GM19239 (cell line): Measurements from ENCODE around the gene CCDC171.
"Not testable (repeated sequence)": the region's sequence is repeated elsewhere in the genome, so short reads cannot be mapped to it uniquely, and the experiment has no call there.

Experiments used
- DNase-seq: peaks from one replicate; pipeline ENCODE4 v3.0.0; 2011; ENCODE audit warnings: low spot score; ENCODE audit not compliant: insufficient read length
- FAIRE-seq: peaks from 2 replicates; lab custom pipeline; 2011; peaks lifted over from hg19 to GRCh38; lab: Jason Lieb, UNC

The CCDC171 gene

DNA sequence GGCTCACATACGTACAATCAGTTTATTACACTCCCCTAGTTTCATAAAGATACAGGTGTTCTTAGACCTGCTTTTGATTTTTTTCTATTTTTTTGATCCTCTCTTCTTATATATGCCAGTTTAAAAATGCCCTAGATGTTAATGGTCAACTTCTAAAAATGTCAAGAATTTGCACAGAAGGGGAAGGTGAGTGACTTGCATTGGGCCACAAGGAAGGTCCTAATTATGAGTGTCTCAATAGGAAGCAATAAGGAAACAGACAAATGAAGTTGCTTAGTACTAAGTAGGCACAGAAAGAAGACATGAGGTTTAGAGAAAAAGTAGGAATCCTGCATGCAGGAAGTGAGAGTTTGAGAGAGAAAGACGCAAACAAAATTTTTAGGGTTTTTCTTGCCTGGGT, 3.2 kb upstream of the CCDC171 start:
- DNase-seq (no peak), FAIRE-seq (no peak)

DNA sequence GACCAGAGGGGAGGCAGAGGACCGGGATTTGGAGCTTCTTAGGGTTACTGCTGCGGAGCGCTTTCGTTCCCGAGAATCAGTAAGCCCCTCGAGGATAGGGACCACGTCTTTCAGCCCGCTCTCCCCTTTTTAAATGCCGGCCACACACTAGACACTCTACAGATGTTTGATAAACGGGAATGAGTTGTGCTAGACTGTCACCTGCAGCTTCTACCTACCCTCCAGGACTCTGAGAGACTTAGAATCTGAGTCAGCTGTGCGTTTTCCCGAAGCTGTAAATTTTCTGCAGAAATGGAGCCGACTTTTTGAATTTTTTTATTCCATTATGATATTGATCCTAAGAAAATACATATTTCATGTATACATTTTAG, 670 bp downstream of the CCDC171 start:
- FAIRE-seq: peak; percentile 18

DNA sequence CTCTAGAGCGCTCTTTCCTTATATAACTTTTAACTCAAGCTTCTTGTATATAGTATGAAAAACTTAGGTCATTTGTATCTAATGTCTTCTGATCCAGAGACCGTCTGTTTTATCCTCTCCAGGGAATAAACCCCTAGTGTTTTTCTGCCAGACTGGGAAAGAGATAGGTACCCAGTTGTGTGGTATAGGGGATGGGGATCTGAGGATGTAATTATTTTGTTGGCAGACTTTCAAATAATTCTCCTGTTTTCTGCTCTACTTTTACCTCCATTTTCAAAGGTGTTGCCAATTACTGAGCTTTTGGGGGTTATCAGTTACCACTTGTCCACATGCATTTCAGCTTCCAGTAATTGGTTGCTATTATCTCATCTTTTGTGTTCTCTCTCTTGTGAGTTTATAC, 17.9 kb downstream of the CCDC171 start:
- DNase-seq (no peak), FAIRE-seq (no peak)

More for the DNA sequence above, 670 bp downstream of the CCDC171 start:
- no peak for DNase-seq

DNA sequence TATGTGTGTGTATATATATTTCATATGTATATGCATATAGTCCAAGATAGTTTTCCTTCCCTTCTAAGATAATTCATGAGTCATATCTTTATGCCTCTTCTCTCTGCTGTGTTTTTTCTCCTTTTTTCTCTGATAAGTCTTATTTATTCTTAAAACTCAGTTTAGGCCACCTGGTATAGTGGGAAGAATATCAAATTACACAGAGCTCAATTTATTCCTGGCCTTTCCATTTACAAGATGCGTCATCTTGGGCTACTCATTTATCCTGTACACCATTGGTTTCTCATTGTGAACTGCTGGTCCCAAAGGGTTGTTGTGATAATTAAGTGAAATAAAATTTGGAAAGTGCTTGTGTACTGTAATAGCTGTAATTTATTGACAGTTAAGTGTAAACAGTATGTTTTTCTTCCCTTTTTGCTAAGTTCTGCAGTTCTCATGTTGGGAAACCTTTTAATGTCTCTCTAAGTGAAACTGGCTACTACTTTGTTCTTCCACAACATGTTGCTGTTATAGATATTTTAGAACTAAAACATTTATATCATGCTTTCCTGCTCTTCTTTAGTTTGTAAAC, 19.4 kb downstream of the CCDC171 start:
- DNase-seq: no peak
- FAIRE-seq: no peak

DNA sequence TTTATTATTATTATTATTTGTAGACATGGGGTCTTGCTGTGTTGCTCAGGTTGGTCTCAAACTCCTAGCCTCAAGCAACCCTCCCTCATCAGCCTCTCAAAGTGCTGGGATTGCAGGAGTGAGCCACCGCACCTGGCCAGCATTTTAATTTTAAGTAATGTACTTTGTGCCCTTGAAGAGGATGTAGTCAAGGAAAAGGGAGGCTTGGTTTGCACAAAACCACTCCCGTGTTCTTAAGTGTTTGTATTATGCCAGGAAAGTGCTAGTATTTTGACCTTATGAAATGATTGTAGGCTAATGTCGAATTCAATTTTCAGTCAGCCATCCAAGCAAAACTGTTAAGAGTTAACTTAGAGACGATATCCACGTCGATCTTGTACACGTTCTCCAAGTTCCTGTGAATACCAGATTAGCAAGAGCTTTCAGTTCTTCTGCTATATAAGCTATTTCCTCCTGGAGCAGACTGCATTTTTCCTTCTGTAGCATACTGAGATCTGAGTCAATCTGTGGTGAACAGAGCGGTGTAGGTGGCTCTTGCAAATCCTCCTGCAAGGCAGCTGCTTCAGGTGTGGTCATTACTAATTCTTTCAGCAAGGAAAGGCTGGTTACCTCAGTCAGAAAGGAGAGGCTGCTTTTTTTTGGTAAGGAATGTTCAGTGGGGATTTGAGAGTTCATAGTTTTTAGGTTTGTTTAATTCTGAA, 23.7 kb downstream of the CCDC171 start:
- DNase-seq (no peak), FAIRE-seq (no peak)

DNA sequence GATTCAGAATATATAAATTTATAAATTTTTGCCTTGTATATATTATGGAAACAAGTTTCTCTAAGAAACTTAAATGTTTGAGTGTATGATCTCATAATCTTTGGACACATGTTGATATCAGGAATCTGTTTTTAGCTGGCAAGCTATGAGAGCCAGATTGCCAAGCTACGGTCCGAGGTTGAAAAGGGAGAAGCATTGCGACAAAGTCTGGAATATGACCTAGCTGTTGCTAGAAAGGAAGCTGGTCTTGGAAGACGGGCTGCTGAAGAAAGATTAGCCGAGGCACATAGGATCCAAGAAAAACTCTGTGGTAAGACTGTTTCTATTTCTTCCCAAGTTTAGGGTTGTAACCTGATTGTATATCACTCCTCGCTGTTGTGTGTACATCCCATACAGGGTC, 25.9 kb downstream of the CCDC171 start:
- DNase-seq (no peak), FAIRE-seq (no peak)

DNA sequence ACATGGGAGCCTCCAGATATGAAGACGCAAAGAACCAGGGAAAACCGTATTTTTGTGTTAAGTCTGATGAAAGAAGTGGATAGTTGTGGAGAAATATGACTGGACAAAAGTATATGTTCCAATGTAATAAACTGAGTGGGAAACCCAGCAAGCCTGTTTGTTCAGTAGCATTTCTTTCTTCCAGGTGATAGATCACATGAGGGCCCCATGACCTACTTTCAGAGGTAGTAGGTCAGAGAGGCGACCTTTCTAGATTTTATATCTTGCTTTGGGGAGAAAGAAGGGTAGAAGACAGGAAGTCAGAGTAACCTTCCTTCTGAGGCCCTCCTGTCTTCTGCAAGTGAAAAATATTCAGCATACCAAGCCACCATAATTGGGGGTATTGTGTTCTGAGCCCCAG, 31.5 kb downstream of the CCDC171 start:
- FAIRE-seq (no peak), DNase-seq (no peak)

DNA sequence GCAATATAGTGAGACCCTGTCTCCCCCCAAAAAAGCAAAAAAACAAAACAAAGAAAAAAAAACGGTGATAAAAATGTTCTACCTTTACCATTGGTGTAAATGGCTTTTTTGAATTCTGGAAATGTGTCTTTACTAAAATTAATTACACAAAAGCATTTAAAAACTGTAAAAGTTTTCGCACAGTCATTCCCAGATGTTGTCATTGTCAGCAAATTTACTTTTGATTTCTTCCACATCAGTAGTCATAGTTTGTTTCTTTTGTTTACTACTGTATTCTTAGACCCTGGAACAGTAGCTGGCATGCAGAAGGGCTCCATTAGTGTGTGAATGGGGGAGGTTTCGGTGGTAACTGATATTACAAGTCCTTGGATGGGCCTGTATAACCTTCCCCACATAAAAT, 39.5 kb downstream of the CCDC171 start:
- FAIRE-seq (no peak), DNase-seq (no peak)

DNA sequence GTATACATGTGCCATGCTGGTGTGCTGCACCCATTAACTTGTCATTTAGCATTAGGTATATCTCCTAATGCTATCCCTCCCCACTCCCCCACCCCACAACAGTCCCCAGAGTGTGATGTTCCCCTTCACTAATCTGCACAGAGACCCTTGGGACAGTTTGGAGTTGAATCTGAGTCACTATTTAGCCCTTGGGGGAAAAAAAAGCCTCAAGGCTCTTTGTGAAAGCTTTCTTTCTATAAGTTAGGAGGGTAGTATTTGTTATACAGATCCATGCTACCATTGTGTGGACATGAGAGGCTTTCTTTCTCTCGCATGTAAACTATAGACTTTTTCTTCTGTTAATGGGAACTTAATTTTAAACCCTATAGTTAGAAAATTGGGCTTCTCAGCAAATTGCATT, 40.1 kb downstream of the CCDC171 start:
- DNase-seq, FAIRE-seq: not testable (repeated sequence)

DNA sequence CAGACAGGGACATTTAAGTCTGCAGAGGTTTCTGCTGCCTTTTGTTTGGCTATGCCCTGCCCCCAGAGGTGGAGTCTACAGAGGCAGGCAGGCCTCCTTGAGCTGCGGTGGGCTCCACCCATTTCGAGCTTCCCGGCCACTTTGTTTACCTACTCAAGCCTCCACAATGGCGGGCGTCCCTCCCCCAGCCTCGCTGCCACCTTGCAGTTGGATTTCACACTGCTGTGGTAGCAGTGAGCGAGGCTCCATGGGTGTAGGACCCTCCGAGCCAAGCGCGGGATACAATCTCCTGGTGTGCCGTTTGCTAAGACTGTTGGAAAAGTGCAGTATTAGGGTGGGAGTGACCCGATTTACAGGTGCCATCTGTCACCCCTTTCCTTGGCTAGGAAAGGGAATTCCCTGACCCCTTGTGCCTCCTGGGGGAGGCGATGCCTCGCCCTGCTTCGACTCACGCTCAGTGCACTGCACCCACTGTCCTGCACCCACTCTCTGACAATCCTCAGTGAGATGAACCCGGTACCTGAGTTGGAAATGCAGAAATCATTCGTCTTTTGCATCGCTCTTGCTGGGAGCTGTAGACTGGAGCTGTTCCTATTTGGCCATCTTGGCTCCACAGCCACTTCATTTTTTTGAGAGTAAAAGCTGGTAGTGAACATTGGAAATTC, 48.0 kb downstream of the CCDC171 start:
- not testable (repeated sequence) for FAIRE-seq, DNase-seq

DNA sequence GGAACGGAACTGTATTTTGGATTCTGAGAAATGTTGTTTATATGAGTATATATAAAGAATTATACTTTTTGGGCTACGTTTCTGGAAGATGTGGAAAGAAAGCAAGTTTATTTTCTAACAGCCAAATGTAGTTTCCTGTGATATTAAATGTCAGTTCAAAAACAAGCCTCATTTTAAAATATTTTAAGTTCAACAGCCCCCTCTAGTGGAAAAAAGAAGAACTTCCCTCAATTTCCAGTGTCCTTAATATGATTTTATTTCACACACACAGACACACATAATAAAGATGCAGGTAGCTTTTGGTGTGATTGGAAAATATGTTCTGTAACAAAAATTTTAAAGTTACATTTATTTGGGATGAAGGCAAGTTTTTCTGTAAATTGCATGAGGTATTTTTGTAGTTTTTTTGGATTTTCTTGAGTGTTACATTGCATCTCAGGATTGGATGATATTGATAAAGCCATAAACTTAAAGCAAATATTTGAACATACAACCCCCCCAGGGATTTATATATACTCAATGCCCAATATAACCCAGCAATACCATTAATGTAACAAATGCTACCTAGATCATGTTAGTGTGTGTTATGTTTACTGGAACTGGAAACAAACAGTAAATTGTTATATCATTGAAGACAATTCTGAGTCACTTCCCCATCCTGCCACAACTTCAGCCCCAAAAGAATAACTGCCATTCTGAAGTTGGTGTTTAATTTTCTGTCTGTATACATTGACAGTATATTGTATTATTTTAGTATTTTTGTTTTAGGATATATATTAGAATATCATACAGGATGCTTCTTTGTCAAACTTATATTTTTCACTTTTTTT, 54.0 kb downstream of the CCDC171 start:
- peak; percentile 81 for FAIRE-seq

DNA sequence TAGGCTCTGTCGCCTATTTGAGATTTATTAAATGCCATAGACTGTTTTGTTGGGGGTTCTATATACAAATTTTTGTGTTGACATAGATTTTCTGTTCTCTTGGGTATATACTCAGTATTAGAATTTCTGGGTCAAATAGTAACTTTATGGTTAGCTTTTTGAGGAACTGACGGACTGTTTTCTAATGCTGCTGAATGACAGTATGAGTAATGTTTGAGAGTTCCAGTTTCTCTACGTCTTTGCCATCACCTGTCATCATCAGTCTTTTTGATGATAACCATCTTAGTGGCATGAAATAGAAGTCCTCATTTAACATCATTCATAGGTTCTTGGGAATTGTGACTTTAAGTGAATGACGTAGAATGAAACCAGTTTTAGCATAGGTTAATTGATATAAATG, 60.1 kb downstream of the CCDC171 start:
- DNase-seq: no peak
- FAIRE-seq: no peak

More for the DNA sequence above, 54.0 kb downstream of the CCDC171 start:
- DNase-seq: peak; percentile 7

DNA sequence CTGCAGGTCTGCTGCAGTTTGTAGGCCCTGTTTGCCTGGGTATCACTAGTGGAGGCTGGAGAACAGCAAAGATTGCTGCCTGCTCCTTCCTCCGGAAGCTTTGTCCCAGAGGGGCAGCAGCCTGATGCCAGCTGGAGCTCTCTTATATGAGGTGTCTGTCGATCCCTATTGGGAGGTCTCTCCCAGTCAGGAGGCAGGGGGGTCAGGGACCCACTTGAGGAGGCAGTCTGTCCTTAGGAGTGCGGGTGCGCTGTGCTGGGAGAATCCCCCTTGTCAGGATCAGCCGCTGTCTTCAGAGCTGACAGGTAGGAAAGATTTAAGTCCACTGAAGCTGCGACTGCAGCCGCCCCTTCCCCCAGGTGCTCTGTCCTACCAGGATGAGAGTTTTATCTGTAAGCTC, 64.9 kb downstream of the CCDC171 start:
- DNase-seq: no peak
- no peak for FAIRE-seq

DNA sequence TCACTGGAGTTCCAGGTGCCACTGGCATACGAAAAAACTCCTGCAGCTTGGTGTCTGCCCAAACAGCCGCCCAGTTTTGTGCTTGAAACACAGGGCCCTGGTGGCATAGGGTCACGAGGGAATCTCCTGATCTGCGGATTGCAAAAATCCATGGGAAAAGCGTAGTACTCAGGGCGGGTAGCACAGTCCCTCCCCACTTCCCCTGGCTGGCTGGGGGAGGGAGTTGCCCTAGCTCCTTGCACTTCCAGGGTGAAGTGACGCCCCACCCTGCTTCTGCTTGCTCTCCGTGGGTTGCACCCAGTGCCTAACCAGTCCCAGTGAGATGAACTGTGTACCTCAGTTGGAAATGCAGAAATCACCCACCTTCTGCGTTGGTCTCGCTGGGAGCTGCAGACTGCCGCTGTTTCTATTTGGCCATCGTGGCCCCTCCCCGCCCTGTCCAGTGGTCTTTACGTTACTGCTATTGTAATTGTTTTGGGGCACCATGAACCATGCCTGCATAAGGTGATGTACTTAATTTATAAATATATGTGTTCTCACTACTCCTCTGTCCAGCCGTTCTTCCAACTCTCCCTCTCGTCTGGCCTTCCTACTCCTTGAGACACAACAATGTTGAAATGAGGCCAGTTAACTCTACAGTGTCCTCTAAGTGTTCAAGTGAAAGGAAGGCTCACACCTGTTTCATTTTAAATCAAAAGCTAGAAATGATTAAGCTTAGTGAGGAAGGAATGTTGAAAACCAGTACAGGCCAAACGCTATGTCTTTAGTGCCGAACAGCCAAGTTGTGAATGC, 65.9 kb downstream of the CCDC171 start:
- no peak for DNase-seq
- FAIRE-seq: no peak

DNA sequence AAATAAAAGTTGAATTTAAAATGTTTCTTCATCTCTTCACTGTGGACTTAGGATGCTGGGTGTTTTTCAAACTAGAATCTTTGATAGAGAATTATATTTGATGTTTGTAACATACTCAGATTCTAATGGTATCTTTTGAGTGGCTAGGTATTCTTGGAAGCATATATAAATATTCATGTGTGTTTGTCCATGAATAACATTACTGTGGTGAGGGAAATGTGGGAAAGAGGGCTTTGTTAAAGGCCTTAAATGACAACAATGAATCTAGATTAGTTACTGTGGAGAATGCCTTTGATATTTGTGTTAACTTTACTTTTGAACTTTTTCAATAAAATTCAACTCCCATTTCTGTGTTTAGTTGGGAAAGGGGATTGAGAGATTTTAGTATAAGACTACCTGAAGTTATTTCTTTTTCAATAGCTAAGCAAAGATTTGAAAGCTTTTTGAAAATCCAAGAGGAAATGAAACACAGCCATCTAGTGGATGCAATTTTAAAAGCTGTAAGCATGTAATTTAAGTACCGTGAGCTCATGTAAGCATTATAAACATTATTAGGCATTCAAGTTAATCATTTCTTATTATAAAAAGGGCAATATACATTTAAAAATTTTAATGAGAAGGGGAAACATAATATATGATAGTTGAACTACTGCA, 69.6 kb downstream of the CCDC171 start:
- DNase-seq: no peak
- no peak for FAIRE-seq

DNA sequence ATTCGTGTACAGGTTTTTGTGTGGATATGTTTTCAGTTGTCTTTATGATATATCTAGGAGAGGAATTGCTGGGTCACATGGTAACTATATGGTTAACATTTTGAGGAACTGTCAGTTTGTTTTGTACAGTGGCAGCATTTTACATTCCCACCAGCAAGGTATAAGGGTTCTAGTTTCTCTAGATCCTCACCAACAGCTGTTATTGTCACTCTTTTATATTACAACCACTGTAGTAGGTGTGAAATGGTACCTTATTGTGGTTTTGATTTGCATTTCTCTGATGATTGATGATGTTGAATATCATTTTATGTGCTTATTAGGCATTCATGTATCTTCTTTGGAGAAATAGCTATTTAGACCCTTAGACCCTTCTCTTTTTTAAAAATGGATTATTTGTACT, 82.9 kb downstream of the CCDC171 start:
- DNase-seq (no peak), FAIRE-seq (no peak)

DNA sequence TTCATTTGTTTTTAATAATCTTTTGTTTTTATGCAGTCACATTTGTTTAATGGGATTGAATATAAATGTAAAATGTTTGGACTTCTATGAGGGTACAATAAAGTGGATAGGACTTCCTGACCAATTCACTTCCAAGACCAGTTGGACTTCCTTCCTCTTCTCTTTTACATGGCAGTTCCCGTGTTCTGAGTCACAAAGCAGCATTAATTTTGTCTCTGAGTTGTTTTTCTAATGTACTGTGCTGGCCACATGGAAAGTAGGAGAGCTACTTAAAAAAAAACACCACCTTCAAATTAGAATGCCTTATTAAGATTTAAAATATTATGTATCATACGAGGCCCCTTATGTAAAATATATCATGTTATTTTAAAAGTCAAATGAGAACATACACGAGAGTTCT, 87.3 kb downstream of the CCDC171 start:
- DNase-seq (no peak), FAIRE-seq (no peak)

DNA sequence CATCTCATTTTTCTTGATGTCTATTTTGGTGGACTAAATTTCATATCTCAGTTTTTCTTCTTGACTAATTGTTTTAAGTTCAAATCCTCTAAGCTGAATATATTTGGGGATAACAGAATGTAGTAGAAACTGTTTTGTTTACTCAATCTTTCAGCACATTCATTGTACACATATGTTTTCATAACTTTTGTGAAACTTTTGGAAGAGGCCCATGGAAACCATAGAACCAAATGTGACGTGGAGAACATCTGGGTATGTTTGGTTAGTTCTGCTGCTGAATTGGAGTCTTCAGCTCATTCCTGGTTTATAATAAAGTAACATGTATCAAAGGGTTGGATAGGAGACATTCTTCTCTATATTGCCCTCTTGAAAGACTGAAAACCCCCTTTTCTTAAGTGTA, 88.4 kb downstream of the CCDC171 start:
- DNase-seq (no peak), FAIRE-seq (no peak)

DNA sequence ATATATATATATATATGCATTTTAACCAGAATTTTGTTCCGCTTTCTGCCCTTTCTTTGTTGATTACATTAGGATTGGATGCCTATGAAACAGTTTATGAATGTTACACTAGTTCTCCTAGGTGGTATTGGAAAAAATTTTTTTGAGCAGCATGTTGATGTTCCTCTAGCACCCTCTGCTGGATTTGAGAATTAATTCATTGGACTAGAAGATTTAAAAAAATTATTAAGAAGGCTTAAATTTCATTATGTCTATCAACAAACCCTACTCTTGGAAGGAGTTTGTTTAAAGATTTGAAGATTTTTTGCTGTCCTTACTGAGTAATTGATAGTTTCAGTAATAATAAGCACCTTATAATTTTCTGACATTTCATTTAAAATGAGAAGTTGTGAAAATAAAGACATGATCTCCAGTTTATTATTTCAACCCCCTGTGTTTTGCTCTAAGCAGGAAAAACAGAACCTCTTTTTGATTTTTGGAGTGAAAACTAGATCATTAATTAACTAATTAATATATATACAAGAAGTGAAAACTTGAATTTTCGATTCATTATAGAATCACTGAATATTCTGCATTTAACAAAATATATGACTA, 89.6 kb downstream of the CCDC171 start:
- DNase-seq (peak; percentile 7), FAIRE-seq (peak; percentile 83)
